Keratinocyte (primary cell): Measurements from ENCODE around the gene INTS1.

Experiments
- EZH2 ChIP-seq: IDR thresholded peaks from one replicate; pipeline ENCODE4 v1.6.1; 2012; ENCODE audit warnings: inconsistent platforms, mild to moderate bottlenecking, low read length, moderate library complexity
- TF ChIP-seq, protein P1 (sequence below), 3 experiments: IDR thresholded peaks in 1 of 3; conservative IDR thresholded peaks in 1 of 3; optimal IDR thresholded peaks in 1 of 3; 2 replicates in 2 of 3; 3 replicates in 1 of 3; pipeline versions ENCODE3 to v1.5.1; 2011; ENCODE audit warnings: low read length in 3 of 3, mild to moderate bottlenecking in 3 of 3, moderate library complexity in 2 of 3, control low read depth in 1 of 3, inconsistent platforms in 1 of 3; ENCODE audit not compliant: insufficient read depth in 2 of 3; ENCODE audit errors: extremely low read depth in 1 of 3

- TF ChIP-seq, protein P1, sequence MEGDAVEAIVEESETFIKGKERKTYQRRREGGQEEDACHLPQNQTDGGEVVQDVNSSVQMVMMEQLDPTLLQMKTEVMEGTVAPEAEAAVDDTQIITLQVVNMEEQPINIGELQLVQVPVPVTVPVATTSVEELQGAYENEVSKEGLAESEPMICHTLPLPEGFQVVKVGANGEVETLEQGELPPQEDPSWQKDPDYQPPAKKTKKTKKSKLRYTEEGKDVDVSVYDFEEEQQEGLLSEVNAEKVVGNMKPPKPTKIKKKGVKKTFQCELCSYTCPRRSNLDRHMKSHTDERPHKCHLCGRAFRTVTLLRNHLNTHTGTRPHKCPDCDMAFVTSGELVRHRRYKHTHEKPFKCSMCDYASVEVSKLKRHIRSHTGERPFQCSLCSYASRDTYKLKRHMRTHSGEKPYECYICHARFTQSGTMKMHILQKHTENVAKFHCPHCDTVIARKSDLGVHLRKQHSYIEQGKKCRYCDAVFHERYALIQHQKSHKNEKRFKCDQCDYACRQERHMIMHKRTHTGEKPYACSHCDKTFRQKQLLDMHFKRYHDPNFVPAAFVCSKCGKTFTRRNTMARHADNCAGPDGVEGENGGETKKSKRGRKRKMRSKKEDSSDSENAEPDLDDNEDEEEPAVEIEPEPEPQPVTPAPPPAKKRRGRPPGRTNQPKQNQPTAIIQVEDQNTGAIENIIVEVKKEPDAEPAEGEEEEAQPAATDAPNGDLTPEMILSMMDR (optimal IDR thresholded peaks at IDR 0.05 in 1 of 3, IDR thresholded peaks at IDR 0.05 in 1 of 3, conservative IDR thresholded peaks at IDR 0.05 in 1 of 3; ENCODE audit: extremely low read depth in 1 of 3, insufficient read depth in 2 of 3, low read length in 3 of 3) = no peak
- no peak for TF ChIP-seq EZH2
Observed at GRCh38 chr7:1498370-1499305, 5.6 kb downstream of the INTS1 start.
